ENCODE results near the gene ICAM1. TPM values are rescaled to one million over a fixed set of nuclear protein-coding genes. Genes with fewer than 3 reads are reported as not detected.

ICAM1 gene
- total RNA-seq, 6 experiments from 2014 or later: 4.6 to 186 (median 38.5) TPM

GRCh38 chr19:10294368-10294697 is 23.4 kb downstream of the ICAM1 start:
- Histone ChIP-seq H3K4me1 (peaks cover 0 to 36% (median 6%) of the 10 kb centered on the region in 4 donors), H3K9me3 (no peaks in the 10 kb centered on the region), H3K4me3 (no peak overlapping the region), H3K27ac (no peak overlapping the region), H3K27me3 (peaks cover 15 to 34% of the 10 kb centered on the region in 2 donors), H3K36me3 (no peaks in the 10 kb centered on the region)
- WGBS (ENCODE audit: insufficient coverage, low coverage, low lambda C conversion rate, missing lambda C conversion rate): 9% methylated on average over 15 of the region's 25 CpGs
- TF ChIP-seq POLR2A (IDR thresholded peaks at IDR 0.05): no peak
- TF ChIP-seq, protein P1, sequence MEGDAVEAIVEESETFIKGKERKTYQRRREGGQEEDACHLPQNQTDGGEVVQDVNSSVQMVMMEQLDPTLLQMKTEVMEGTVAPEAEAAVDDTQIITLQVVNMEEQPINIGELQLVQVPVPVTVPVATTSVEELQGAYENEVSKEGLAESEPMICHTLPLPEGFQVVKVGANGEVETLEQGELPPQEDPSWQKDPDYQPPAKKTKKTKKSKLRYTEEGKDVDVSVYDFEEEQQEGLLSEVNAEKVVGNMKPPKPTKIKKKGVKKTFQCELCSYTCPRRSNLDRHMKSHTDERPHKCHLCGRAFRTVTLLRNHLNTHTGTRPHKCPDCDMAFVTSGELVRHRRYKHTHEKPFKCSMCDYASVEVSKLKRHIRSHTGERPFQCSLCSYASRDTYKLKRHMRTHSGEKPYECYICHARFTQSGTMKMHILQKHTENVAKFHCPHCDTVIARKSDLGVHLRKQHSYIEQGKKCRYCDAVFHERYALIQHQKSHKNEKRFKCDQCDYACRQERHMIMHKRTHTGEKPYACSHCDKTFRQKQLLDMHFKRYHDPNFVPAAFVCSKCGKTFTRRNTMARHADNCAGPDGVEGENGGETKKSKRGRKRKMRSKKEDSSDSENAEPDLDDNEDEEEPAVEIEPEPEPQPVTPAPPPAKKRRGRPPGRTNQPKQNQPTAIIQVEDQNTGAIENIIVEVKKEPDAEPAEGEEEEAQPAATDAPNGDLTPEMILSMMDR (IDR thresholded peaks at IDR 0.05): peak in 1 of 4 donors; percentile 8
- ATAC-seq (peak in 1 of 4 donors; percentile 1), DNase-seq (no peak)
- intact Hi-C loops (cut with DNase I): no loop called here

DNA sequence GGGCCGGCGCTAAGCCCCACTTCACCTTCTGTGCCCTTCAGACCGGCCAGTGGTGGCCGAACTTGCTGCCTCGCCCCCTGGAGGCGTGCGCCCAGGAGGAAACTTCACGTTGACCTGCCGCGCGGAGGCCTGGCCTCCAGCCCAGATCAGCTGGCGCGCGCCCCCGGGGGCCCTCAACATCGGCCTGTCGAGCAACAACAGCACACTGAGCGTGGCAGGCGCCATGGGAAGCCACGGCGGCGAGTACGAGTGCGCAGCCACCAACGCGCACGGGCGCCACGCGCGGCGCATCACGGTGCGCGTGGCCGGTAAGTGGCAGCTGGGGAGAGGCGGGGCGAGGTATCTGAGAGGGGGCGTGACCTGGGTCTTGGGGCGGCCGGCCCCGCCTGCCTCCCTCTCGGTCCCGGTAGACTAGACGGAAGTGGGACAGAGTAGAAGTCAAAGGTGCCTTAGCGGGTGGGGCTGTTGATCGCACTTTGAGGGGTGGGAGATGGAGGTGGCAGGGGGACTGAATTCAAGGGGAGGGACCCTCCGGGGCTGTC is 24.5 kb downstream of the ICAM1 start:
- 4% methylated on average over 29 of the region's 48 CpGs for WGBS (ENCODE audit: insufficient coverage, low coverage, low lambda C conversion rate, missing lambda C conversion rate)
- no peak for TF ChIP-seq POLR2A (IDR thresholded peaks at IDR 0.05)
- TF ChIP-seq, protein P1 (IDR thresholded peaks at IDR 0.05): no peak
- Histone ChIP-seq H3K9me3 (no peaks in the 10 kb centered on the region), H3K27ac (no peak overlapping the region), H3K4me3 (no peak overlapping the region), H3K36me3 (no peaks in the 10 kb centered on the region), H3K27me3 (peaks cover 12 to 34% of the 10 kb centered on the region in 2 donors), H3K4me1 (peaks cover 0 to 26% (median 6%) of the 10 kb centered on the region in 4 donors)
- DNase-seq: peak in 1 of 3 donors; percentile 46
- intact Hi-C loops (cut with DNase I): no loop called here
- peak; percentile 16 to 35 (median 26) for ATAC-seq

DNA sequence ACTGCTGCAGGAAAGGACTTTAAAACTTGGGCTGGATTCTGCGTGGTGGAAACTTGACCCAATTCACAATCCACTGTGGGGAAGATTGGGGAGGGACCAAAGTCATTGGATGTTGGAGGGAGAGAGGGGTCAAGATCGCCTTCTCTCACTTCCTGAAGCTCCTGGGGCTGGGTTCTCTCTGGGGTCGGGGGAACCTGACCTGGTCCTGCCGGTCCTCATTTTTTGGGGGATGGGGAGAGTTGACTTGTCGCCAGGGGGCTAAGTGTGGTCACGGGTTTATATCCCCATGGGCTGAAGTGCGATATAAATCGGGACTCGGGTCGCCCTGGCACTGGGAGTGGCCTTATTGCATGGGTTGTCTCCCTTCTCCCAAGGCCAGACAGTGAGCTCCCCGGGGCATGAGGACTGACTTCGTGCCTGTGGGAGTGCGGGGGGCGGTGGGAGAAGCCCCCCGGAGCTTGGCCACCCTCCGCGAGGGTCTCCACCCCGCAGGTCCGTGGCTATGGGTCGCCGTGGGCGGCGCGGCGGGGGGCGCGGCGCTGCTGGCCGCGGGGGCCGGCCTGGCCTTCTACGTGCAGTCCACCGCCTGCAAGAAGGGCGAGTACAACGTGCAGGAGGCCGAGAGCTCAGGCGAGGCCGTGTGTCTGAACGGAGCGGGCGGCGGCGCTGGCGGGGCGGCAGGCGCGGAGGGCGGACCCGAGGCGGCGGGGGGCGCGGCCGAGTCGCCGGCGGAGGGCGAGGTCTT is 25.1 kb downstream of the ICAM1 start:
- TF ChIP-seq POLR2A (IDR thresholded peaks at IDR 0.05): no peak
- TF ChIP-seq, protein P1 (IDR thresholded peaks at IDR 0.05): no peak
- Histone ChIP-seq H3K4me3 (no peak overlapping the region), H3K27me3 (peaks cover 6 to 30% of the 10 kb centered on the region in 2 donors), H3K36me3 (no peaks in the 10 kb centered on the region), H3K9me3 (no peaks in the 10 kb centered on the region), H3K4me1 (peaks cover 0 to 20% (median 6%) of the 10 kb centered on the region in 4 donors), H3K27ac (no peak overlapping the region)
- WGBS (ENCODE audit: insufficient coverage, low coverage, low lambda C conversion rate, missing lambda C conversion rate): 0% methylated on average over 2 of the region's 58 CpGs
- DNase-seq: no peak
- ATAC-seq: no peak
- intact Hi-C loops (cut with DNase I): no loop called here

DNA sequence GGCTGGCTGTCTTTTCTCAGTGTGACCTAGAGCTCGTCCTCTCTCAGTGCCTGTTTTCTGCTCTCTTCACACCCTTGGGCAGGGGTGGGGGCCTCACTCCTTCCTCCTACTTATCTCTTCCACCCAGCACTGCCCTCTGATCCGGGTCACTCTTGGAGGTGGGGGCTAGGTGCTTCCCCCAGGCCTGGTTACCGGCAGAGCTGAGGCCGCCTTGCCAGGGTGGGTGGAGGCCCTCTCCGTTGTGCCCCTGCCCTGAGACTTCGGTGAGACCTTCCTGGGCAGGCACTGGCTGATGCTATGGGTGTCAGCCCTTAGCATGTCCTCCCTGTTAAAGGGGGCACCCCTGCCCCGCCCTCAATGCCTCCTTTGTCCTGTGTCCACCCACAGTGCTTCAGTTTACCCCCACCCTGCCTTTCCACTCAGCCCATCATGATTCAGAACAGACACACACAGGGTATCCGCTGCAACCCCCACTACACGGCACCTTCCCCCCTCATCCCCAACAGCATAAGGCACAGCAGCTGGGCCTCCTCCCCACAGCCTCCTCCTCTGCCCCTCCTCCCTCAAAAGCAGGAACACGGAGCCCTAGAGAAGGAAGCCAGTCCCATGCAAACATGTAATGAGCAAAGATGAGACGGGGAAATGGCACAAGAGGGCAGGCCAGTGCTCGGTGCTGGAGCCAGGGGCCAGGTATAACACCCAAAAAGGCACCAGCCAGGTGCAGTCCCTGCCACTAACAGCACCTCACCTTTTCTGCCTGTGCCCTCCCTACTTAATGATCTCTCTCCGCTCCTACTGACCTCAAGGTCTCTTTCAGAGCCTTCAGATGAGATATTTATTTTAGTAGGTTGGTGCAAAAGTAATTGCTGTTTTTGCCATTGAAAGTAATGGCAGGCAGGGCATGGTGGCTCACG is 28.9 kb downstream of the ICAM1 start:
- no peak for DNase-seq

More for the DNA sequence above, 28.9 kb downstream of the ICAM1 start:
- peak; percentile 27 to 57 (median 48) for ATAC-seq
- Histone ChIP-seq H3K4me1 (peaks cover 0 to 4% (median 0%) of the 10 kb centered on the region in 4 donors), H3K36me3 (no peaks in the 10 kb centered on the region), H3K9me3 (no peaks in the 10 kb centered on the region), H3K27ac (no peak overlapping the region), H3K4me3 (no peak overlapping the region), H3K27me3 (peaks cover 4 to 6% of the 10 kb centered on the region in 2 donors)
- no peak for TF ChIP-seq POLR2A (IDR thresholded peaks at IDR 0.05)
- TF ChIP-seq, protein P1 (IDR thresholded peaks at IDR 0.05): no peak
- 26% methylated on average over 10 of the region's 14 CpGs for WGBS (ENCODE audit: insufficient coverage, low coverage, low lambda C conversion rate, missing lambda C conversion rate)
- intact Hi-C loops (cut with DNase I): no loop called here

Data from right lobe of liver (tissue), 6 donors.